Esophagus (tissue), 2 donors: ENCODE results near the gene DGKQ. TPM values are rescaled to one million over a fixed set of nuclear protein-coding genes. Genes with fewer than 3 reads are reported as not detected.

Experiments used
- H3K27ac ChIP-seq, 2 donors: one replicate each; pipeline ENCODE4 v1.5.1; 2013; ENCODE audit warnings: low read depth in 2 of 2, mild to moderate bottlenecking in 2 of 2, inconsistent platforms in 1 of 2, low read length in 1 of 2, moderate library complexity in 1 of 2
- H3K27me3 ChIP-seq, 2 donors: one replicate each; pipeline ENCODE4 v1.6.1; 2013; ENCODE audit warnings: low read length in 2 of 2, control low read depth in 1 of 2, mild to moderate bottlenecking in 1 of 2; ENCODE audit not compliant: insufficient read depth in 2 of 2, control insufficient read depth in 1 of 2
- H3K36me3 ChIP-seq, 2 donors: one replicate each; pipeline ENCODE4 v1.6.1; 2013; ENCODE audit warnings: low read length in 1 of 2; ENCODE audit not compliant: control insufficient read depth in 2 of 2, insufficient read depth in 2 of 2
- H3K4me1 ChIP-seq, 2 donors: one replicate each; pipeline ENCODE4 v1.6.1; 2013; ENCODE audit warnings: low read length in 1 of 2; ENCODE audit not compliant: control insufficient read depth in 2 of 2, insufficient read depth in 2 of 2
- H3K4me3 ChIP-seq, 2 donors: one replicate each; pipeline ENCODE4 v1.5.1; 2013; ENCODE audit warnings: low read length in 2 of 2, mild to moderate bottlenecking in 2 of 2, low read depth in 1 of 2, moderate library complexity in 1 of 2
- H3K9me3 ChIP-seq, 2 donors: one replicate each; pipeline ENCODE4 v1.6.1; 2013; ENCODE audit warnings: mild to moderate bottlenecking in 2 of 2, low read depth in 1 of 2, low read length in 1 of 2, moderate library complexity in 1 of 2; ENCODE audit not compliant: control insufficient read depth in 2 of 2, insufficient read depth in 1 of 2
- WGBS, 2 donors: extraction: QIAGEN DNeasy Blood & Tissue Kit; methylation state at CpG; one replicate each; pipeline ENCODE4 v1.1.7; 2013; 5-methylcytosine and 5-hydroxymethylcytosine counted together
- polyA plus RNA-seq, 2 donors: library from polyadenylated mRNA; stranded (reverse); fragments of 200-250 nt; gene quantifications; one replicate each; pipeline ENCODE4 v1.2.3, GENCODE V29; 2013
- donor health status: healthy with polysubstance abuse.
- donor health status: Bipolar disorder and iron deficiency.

The DGKQ gene
- polyA plus RNA-seq, 2 donors, result 6.8 to 8.0 TPM

DNA sequence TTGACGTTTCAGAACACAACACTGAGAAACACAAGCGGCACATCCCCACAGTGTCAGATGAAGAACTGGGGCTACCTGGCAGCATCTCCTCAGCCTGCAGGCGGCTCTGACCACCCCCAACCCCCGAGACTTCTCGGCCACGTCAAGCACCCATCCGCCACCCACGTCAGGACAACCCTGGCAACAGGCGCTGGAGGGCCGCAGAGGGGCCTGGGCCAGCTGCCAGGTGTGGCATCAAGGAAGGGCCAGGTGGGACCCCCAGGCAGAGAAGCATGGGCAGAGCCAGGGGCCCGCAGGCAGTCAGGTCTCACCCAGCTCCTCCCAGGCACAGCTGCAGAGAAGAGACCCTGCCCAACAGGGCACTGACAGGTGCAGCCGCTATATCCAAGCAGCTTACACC lies 63.5 kb downstream of the DGKQ start:
- peaks cover 0 to 6% of the 10 kb centered on the region in 2 donors for H3K4me1 ChIP-seq
- no peak overlapping the region for H3K27ac ChIP-seq
- 94 to 95% methylated on average over 12 of the region's 12 CpGs for WGBS, 2 donors
- H3K36me3 ChIP-seq, result peaks cover 10 to 51% of the 10 kb centered on the region in 2 donors
- no peak overlapping the region for H3K4me3 ChIP-seq
- H3K27me3 ChIP-seq, result no peaks in the 10 kb centered on the region
- H3K9me3 ChIP-seq, result peaks cover 0 to 3% of the 10 kb centered on the region in 2 donors

DNA sequence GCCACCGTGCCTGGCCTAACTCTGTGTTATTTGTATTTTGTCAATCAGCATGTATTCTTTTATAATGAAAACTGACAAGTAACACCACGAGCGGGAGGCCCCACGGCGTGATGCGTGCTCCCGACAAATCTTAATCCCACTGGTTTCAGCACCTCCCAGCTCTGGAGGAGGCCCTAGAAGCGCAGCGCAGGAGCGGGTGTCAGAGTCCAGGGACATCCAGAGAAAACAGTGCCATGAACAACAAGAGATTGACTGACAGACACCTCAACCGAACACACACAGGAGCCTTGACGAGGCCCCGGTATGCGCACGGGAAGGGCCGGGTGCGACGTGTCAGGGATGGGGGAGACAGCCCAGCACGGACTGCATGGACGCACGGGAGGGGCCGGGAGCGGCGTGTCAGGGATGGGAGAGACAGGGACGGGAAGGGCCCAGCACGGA lies 64.2 kb downstream of the DGKQ start:
- Histone ChIP-seq H3K4me3 (no peak overlapping the region), H3K4me1 (peaks cover 0 to 3% of the 10 kb centered on the region in 2 donors), H3K36me3 (peaks cover 10 to 54% of the 10 kb centered on the region in 2 donors), H3K27ac (no peak overlapping the region), H3K27me3 (no peaks in the 10 kb centered on the region), H3K9me3 (peaks cover 0 to 3% of the 10 kb centered on the region in 2 donors)
- 92 to 96% methylated on average over 26 of the region's 26 CpGs for WGBS, 2 donors

Other genes with a start within 250 kb of the DGKQ start
- gene CPLX1, start 147.4 kb downstream of the DGKQ start, polyA plus RNA-seq, result 1 to 10 TPM in 1 of 2 donors, under 1 TPM in 1; 0.74 to 2.8 TPM
- 100 to 1,000 TPM in 1 of 2 donors, 10 to 100 TPM in 1; 82.3 to 147 TPM for gene GAK, start 41.3 kb downstream of the DGKQ start, polyA plus RNA-seq
- 10 to 100 TPM; 16.6 to 32.2 TPM for gene TMEM175, start 41.1 kb downstream of the DGKQ start, polyA plus RNA-seq
- 10 to 100 TPM; 10.0 to 17.8 TPM for gene IDUA, start 13.5 kb upstream of the DGKQ start, polyA plus RNA-seq
- gene SLC26A1, start 19.8 kb upstream of the DGKQ start, polyA plus RNA-seq, result under 1 TPM; 0.09 to 0.49 TPM
- 1 to 10 TPM; 2.3 to 3.4 TPM for gene FGFRL1, start 38.1 kb upstream of the DGKQ start, polyA plus RNA-seq
- gene RNF212, start 140.0 kb upstream of the DGKQ start, polyA plus RNA-seq, result 1 to 10 TPM; 1.2 to 1.7 TPM
- gene SPON2, start 199.0 kb upstream of the DGKQ start, polyA plus RNA-seq, result 10 to 100 TPM; 17.0 to 26.9 TPM